ENCODE results near the gene DRD5.
"Not testable (repeated sequence)": the region's sequence is repeated elsewhere in the genome, so short reads cannot be mapped to it uniquely, and the experiment has no call there.

DRD5 gene

DNA sequence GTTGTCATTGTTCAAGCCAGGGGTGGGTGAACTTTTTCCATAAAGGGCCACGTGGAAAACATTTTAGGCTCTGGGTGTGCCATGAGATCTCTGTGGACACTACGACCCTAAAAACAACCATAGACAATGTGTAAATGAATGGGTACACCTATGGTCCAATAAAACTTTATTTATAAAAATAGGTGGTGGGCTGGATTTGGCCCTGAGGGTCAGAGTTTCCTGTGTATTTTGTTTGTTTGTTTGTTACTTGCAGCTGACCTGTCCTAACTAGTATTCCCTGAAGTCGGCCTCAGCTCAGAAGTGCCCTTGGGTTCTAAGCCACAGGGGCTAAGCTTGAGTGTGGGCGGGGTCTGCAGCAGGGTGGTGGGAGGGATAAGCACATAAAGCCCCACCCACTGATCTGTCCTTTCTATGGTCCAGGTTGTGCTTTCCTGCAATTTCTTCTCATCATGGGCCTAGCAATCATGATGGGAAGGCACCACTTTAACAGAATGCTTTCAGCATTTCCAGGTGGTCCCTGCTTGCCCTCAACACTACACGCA is 17.2 kb upstream of the DRD5 start:
- TF ChIP-seq CTCF (IDR thresholded peaks at IDR 0.05; ENCODE audit: control insufficient read depth, insufficient read depth, low read depth, low read length, missing control alignments), result no peak
- no peak for DNase-seq (ENCODE audit: low read depth)
- H3K4me3 ChIP-seq (ENCODE audit: control insufficient read depth, low read depth, low read length), result no peak overlapping the region

DNA sequence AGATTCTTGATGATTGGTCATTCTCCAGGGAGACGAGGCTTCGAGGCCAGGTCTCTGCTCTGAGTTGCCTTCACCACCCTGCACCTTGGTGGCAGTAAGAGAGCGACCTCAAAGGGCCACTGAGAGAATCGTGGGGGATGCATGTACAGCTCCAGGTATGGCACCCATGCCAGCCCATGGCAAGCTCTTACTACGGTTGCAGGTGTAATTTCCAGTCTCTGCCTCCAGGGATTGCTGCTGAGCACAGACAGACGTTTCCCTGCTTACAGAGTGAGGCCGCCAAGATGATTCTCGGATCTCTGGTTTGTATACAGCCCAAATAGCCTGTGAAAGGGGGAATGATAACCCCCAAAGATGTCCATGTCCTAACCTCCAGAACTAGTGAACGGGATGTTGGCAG is 16.3 kb upstream of the DRD5 start:
- peak; percentile 24 for TF ChIP-seq CTCF (IDR thresholded peaks at IDR 0.05; ENCODE audit: control insufficient read depth, insufficient read depth, low read depth, low read length, missing control alignments)
- H3K4me3 ChIP-seq (ENCODE audit: control insufficient read depth, low read depth, low read length), result no peak overlapping the region
- DNase-seq (ENCODE audit: low read depth), result no peak

GRCh38 chr4:9769321-9769720 is 12.1 kb upstream of the DRD5 start:
- DNase-seq (ENCODE audit: low read depth), result no peak
- no peak overlapping the region for H3K4me3 ChIP-seq (ENCODE audit: control insufficient read depth, low read depth, low read length)
- no peak for TF ChIP-seq CTCF (IDR thresholded peaks at IDR 0.05; ENCODE audit: control insufficient read depth, insufficient read depth, low read depth, low read length, missing control alignments)

GRCh38 chr4:9771034-9771433 is 10.4 kb upstream of the DRD5 start:
- TF ChIP-seq CTCF (IDR thresholded peaks at IDR 0.05; ENCODE audit: control insufficient read depth, insufficient read depth, low read depth, low read length, missing control alignments), result no peak
- DNase-seq (ENCODE audit: low read depth), result no peak
- H3K4me3 ChIP-seq (ENCODE audit: control insufficient read depth, low read depth, low read length), result no peak overlapping the region

DNA sequence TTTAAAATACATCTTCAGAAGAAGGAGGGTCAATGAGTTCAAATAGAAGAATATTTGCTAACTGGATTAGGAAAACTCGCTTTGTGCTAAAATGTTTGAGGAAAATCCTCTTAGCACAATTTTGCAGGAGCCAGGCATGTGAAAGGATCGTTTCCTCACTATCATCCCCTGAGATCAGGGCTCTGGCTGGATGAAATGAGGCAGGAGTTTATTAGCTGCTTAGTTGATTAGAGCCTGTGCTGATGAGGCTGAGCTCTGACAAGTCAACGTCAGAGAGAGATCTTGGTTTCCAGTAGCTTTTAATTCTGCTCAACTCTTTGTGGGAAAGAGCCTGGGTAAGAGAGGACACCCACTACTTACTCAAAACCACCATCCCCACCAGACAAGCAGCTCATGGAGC is 8.0 kb upstream of the DRD5 start:
- DNase-seq (ENCODE audit: low read depth), result no peak
- H3K4me3 ChIP-seq (ENCODE audit: control insufficient read depth, low read depth, low read length), result no peak overlapping the region
- no peak for TF ChIP-seq CTCF (IDR thresholded peaks at IDR 0.05; ENCODE audit: control insufficient read depth, insufficient read depth, low read depth, low read length, missing control alignments)

- H3K4me3 ChIP-seq (ENCODE audit: control insufficient read depth, low read depth, low read length), result no peak overlapping the region
- DNase-seq (ENCODE audit: low read depth), result no peak
- no peak for TF ChIP-seq CTCF (IDR thresholded peaks at IDR 0.05; ENCODE audit: control insufficient read depth, insufficient read depth, low read depth, low read length, missing control alignments)
Observed at GRCh38 chr4:9782136-9782436, 652 bp downstream of the DRD5 start.

DNA sequence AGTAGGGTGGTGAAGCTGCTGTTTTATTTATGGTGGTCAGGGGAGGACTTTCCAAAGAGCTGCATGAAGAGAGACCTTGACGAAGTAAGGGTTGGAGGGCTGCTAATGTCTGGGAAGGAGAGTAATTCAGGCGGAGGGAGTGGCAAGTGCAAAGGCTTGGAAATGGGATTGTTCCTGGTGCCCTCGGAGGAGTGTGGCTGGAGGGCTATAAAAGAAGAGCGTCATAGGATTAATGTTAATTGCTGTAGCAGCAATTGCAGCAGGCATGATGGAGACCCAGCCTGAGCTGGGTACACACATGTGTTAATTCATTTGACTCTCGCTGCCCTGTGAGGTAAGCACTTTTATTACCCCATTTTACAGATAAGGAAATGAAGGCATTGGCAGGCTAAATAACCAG is 4.5 kb downstream of the DRD5 start:
- H3K4me3 ChIP-seq (ENCODE audit: control insufficient read depth, low read depth, low read length), result not testable (repeated sequence)

More for the DNA sequence above, 4.5 kb downstream of the DRD5 start:
- not testable (repeated sequence) for DNase-seq (ENCODE audit: low read depth)
